Suprapubic skin (tissue), 4 donors: ENCODE results near the gene GALNT9. TPM values are rescaled to one million over a fixed set of nuclear protein-coding genes. Genes with fewer than 3 reads are reported as not detected.

Experiments used
- DNase-seq, 2 donors: peaks; one replicate each; pipeline ENCODE4 v3.0.0-alpha.2; 2019; ENCODE audit warnings: low spot score in 2 of 2
- H3K27ac ChIP-seq: fragments of 200-600 bp; sonication (generic); one replicate; pipeline ENCODE4 v1.5.1; 2019
- H3K27me3 ChIP-seq: fragments of 200-600 bp; sonication (generic); one replicate; pipeline ENCODE4 v1.5.1; 2019
- H3K36me3 ChIP-seq: fragments of 200-600 bp; sonication (generic); one replicate; pipeline ENCODE4 v1.5.1; 2019
- H3K4me1 ChIP-seq: fragments of 200-600 bp; sonication (generic); one replicate; pipeline ENCODE4 v1.5.1; 2019
- H3K4me3 ChIP-seq: fragments of 200-600 bp; sonication (generic); one replicate; pipeline ENCODE4 v1.5.1; 2019; ENCODE audit warnings: mild to moderate bottlenecking
- H3K9me3 ChIP-seq: fragments of 200-600 bp; sonication (generic); one replicate; pipeline ENCODE4 v1.5.1; 2019
- CTCF ChIP-seq, 2 donors: fragments of 200-600 bp in 1 of 2; fragments of 450-650 bp in 1 of 2; sonication (generic) in 1 of 2; IDR thresholded peaks; one replicate each; pipeline ENCODE4 v1.5.1; 2016 to 2019; ENCODE audit warnings: antibody characterized with exemption in 2 of 2, mild to moderate bottlenecking in 1 of 2, moderate library complexity in 1 of 2
- EP300 ChIP-seq: sonication (generic); formaldehyde crosslinking; IDR thresholded peaks from one replicate; pipeline ENCODE4 v1.6.1; 2017; ENCODE audit warnings: antibody characterized with exemption
- POLR2A ChIP-seq, 2 donors: fragments of 450-650 bp; IDR thresholded peaks; one replicate each; pipeline ENCODE4 v1.6.1; 2017; ENCODE audit warnings: antibody characterized with exemption in 2 of 2, mild to moderate bottlenecking in 2 of 2, moderate library complexity in 2 of 2
- POLR2AphosphoS5 ChIP-seq, 3 donors: sonication (generic); formaldehyde crosslinking; IDR thresholded peaks; one replicate each; pipeline ENCODE4 v1.6.1; 2017; ENCODE audit warnings: antibody characterized with exemption in 3 of 3
- WGBS: methylation state at CpG from one replicate; pipeline ENCODE4 v1.1.5; 2018; 5-methylcytosine and 5-hydroxymethylcytosine counted together
- total RNA-seq, 4 donors: library from RNA; depleted of rRNA; stranded (reverse); fragments of >200 nt; gene quantifications; one replicate each; pipeline ENCODE4 v1.1.0, GENCODE V29; 2016

The GALNT9 gene
- total RNA-seq, 4 donors from 2014 or later: not detected

GRCh38 chr12:132330549-132330881 lies 1.1 kb upstream of the GALNT9 start:
- no peak for TF ChIP-seq CTCF (IDR thresholded peaks at IDR 0.05)
- TF ChIP-seq POLR2AphosphoS5 (IDR thresholded peaks at IDR 0.05): no peak
- no peak for TF ChIP-seq POLR2A (IDR thresholded peaks at IDR 0.05)
- TF ChIP-seq EP300: no peak
- 73% methylated on average over 2 of the region's 5 CpGs for WGBS
- no peak overlapping the region for H3K4me3 ChIP-seq
- peaks cover 29% of the 10 kb centered on the region for H3K4me1 ChIP-seq
- H3K9me3 ChIP-seq: no peaks in the 10 kb centered on the region
- no peak overlapping the region for H3K27ac ChIP-seq
- H3K27me3 ChIP-seq: peaks cover 99% of the 10 kb centered on the region
- H3K36me3 ChIP-seq: no peaks in the 10 kb centered on the region
- no peak for DNase-seq

- Histone ChIP-seq H3K4me1 (peaks cover 29% of the 10 kb centered on the region), H3K9me3 (no peaks in the 10 kb centered on the region), H3K27me3 (peaks cover 99% of the 10 kb centered on the region), H3K27ac (no peak overlapping the region), H3K4me3 (no peak overlapping the region), H3K36me3 (no peaks in the 10 kb centered on the region)
- WGBS: 41% methylated on average over 5 of the region's 49 CpGs
- no peak for DNase-seq
- TF ChIP-seq POLR2AphosphoS5 (IDR thresholded peaks at IDR 0.05) (no peak), CTCF (IDR thresholded peaks at IDR 0.05) (no peak), POLR2A (IDR thresholded peaks at IDR 0.05) (no peak)
Measured at GRCh38 chr12:132329720-132330548, 545 bp upstream of the GALNT9 start.

GRCh38 chr12:132328282-132329029 lies 933 bp downstream of the GALNT9 start:
- Histone ChIP-seq H3K36me3 (no peaks in the 10 kb centered on the region), H3K4me3 (no peak overlapping the region), H3K9me3 (no peaks in the 10 kb centered on the region), H3K27ac (no peak overlapping the region), H3K27me3 (peaks cover 99% of the 10 kb centered on the region), H3K4me1 (peaks cover 29% of the 10 kb centered on the region)
- 66% methylated on average over 29 of the region's 34 CpGs for WGBS
- no peak for DNase-seq
- TF ChIP-seq POLR2AphosphoS5 (IDR thresholded peaks at IDR 0.05): no peak
- no peak for TF ChIP-seq POLR2A (IDR thresholded peaks at IDR 0.05)
- TF ChIP-seq EP300: no peak
- TF ChIP-seq CTCF (IDR thresholded peaks at IDR 0.05): no peak

DNA sequence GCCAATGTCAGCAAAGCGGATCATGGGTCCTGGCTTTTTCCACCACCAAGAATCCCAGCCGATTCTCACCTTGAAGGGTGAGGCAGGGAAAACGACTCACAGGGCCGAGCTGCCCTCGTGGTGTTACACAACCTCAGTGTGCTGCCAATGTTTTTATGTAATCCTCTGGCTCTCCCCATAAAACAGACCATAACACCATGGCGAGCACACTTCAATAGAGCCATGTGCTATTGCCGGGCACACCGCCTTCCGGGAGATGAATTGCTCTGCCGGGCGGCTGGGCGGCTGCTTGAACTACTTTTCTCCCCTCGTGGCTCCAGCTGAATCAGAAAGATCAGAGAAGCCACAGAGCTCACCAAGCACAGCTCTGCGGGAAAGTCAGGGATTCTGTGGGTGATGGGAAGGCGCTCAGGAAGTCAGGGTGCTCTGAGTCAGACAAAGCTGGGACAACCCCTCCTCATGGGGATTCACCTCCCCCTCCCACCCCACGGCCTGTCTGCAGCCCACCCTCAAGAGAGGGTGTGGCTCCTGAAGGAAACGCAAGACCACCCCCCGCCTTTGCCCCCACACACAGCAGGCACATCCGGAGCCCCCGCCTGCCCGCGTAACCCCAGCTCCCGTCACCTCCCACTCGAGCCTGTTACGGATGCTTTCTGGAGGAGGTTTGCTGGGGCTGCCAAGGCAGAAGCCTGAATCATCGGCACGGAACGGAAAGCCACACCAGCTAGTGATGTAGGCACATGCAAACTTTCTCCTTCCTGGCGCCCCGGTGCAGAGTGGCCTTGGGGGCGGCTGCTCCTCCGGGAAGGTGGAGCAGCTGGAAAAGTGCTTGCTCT lies 1.8 kb downstream of the GALNT9 start:
- H3K9me3 ChIP-seq: no peaks in the 10 kb centered on the region
- 17% methylated on average over 19 of the region's 32 CpGs for WGBS
- peaks cover 100% of the 10 kb centered on the region for H3K27me3 ChIP-seq
- no peak overlapping the region for H3K4me3 ChIP-seq
- TF ChIP-seq POLR2AphosphoS5 (IDR thresholded peaks at IDR 0.05) (peak in 1 of 3 donors; percentile 12), POLR2A (IDR thresholded peaks at IDR 0.05) (no peak)
- no peak overlapping the region for H3K27ac ChIP-seq
- DNase-seq: no peak
- peaks cover 32% of the 10 kb centered on the region for H3K4me1 ChIP-seq
- H3K36me3 ChIP-seq: no peaks in the 10 kb centered on the region

- no peak for TF ChIP-seq POLR2A (IDR thresholded peaks at IDR 0.05)
- TF ChIP-seq CTCF (IDR thresholded peaks at IDR 0.05): no peak
- TF ChIP-seq EP300: no peak
- no peak for TF ChIP-seq POLR2AphosphoS5 (IDR thresholded peaks at IDR 0.05)
- WGBS: 71% methylated on average over 10 of the region's 11 CpGs
- Histone ChIP-seq H3K27ac (no peak overlapping the region), H3K9me3 (no peaks in the 10 kb centered on the region), H3K4me1 (peaks cover 32% of the 10 kb centered on the region), H3K4me3 (no peak overlapping the region), H3K27me3 (peaks cover 100% of the 10 kb centered on the region), H3K36me3 (no peaks in the 10 kb centered on the region)
- no peak for DNase-seq
Measured at GRCh38 chr12:132326646-132327045, 2.7 kb downstream of the GALNT9 start.
